KMS-11 (cell line): ENCODE results near the gene HSF2BP.

Experiments
- H2AFZ ChIP-seq: fragments of 200-600 bp; sonication (generic); 2 replicates; pipeline ENCODE4 v1.6.1; 2016; ENCODE audit warnings: antibody characterized with exemption, mixed run types, low read depth
- H3K27ac ChIP-seq: fragments of 200-600 bp; sonication (generic); 2 replicates; pipeline ENCODE4 v1.6.1; 2016; ENCODE audit warnings: mild to moderate bottlenecking, mixed run types
- H3K27me3 ChIP-seq: fragments of 200-600 bp; sonication (generic); 2 replicates; pipeline ENCODE4 v1.6.1; 2017; ENCODE audit warnings: mild to moderate bottlenecking, low read depth, mixed run types, moderate library complexity; ENCODE audit not compliant: insufficient read depth
- H3K36me3 ChIP-seq: fragments of 200-600 bp; sonication (generic); 2 replicates; pipeline ENCODE4 v1.6.1; 2017; ENCODE audit warnings: mild to moderate bottlenecking, mixed run types; ENCODE audit not compliant: insufficient read depth
- H3K4me1 ChIP-seq: fragments of 200-600 bp; sonication (generic); 2 replicates; pipeline ENCODE4 v1.6.1; 2016; ENCODE audit warnings: mild to moderate bottlenecking, low read depth, mixed run types; ENCODE audit not compliant: poor library complexity, severe bottlenecking
- H3K4me2 ChIP-seq: fragments of 200-600 bp; sonication (generic); 2 replicates; pipeline ENCODE4 v1.7.0; 2016; ENCODE audit warnings: mild to moderate bottlenecking, mixed run types
- H3K4me3 ChIP-seq: fragments of 200-600 bp; sonication (generic); IDR thresholded peaks from 2 replicates; pipeline ENCODE4 v1.6.1; 2017; ENCODE audit warnings: low read depth, low read length, mixed read lengths; ENCODE audit not compliant: insufficient read depth
- H3K79me2 ChIP-seq: fragments of 200-600 bp; sonication (generic); 2 replicates; pipeline ENCODE4 v1.6.1; 2016; ENCODE audit warnings: low read depth, mixed run types; ENCODE audit not compliant: insufficient read depth
- H3K9ac ChIP-seq: fragments of 200-600 bp; sonication (generic); 2 replicates; pipeline ENCODE4 v1.6.1; 2016; ENCODE audit warnings: mild to moderate bottlenecking, mixed run types
- H4K20me1 ChIP-seq: fragments of 200-600 bp; sonication (generic); 2 replicates; pipeline ENCODE4 v1.6.1; 2016; ENCODE audit warnings: mild to moderate bottlenecking, mixed run types; ENCODE audit not compliant: insufficient read depth
- CTCF ChIP-seq: fragments of 200-600 bp; sonication (generic); conservative IDR thresholded peaks from 2 replicates; pipeline ENCODE4 v1.6.1; 2017; ENCODE audit warnings: low read depth, mild to moderate bottlenecking, antibody characterized with exemption, low read length, moderate library complexity, mixed read lengths

Gene HSF2BP

GRCh38 chr21:43593078-43593477 is 66.2 kb downstream of the HSF2BP start:
- TF ChIP-seq CTCF = no peak
- no peak overlapping the region for H3K27ac ChIP-seq

GRCh38 chr21:43591571-43591970 is 67.7 kb downstream of the HSF2BP start:
- H3K79me2 ChIP-seq = no peaks in the 10 kb centered on the region

More at GRCh38 chr21:43593078-43593477, 66.2 kb downstream of the HSF2BP start:
- no peaks in the 10 kb centered on the region for H3K79me2 ChIP-seq
- H3K27me3 ChIP-seq = no peaks in the 10 kb centered on the region; the same call in 1 of the 2 replicates
- H2AFZ ChIP-seq = no peak overlapping the region
- H3K36me3 ChIP-seq = no peaks in the 10 kb centered on the region
- H4K20me1 ChIP-seq = no peaks in the 10 kb centered on the region
- no peak overlapping the region for H3K4me3 ChIP-seq
- no peak overlapping the region for H3K4me2 ChIP-seq
- no peak overlapping the region for H3K9ac ChIP-seq
- H3K4me1 ChIP-seq = no peaks in the 10 kb centered on the region

GRCh38 chr21:43590194-43590593 is 69.1 kb downstream of the HSF2BP start:
- Histone ChIP-seq H3K9ac (no peak overlapping the region), H3K27ac (no peak overlapping the region), H3K4me2 (no peak overlapping the region), H3K36me3 (no peaks in the 10 kb centered on the region), H2AFZ (no peak overlapping the region), H3K4me1 (no peaks in the 10 kb centered on the region), H3K27me3 (no peaks in the 10 kb centered on the region), H4K20me1 (no peaks in the 10 kb centered on the region), H3K4me3 (no peak overlapping the region), H3K79me2 (no peaks in the 10 kb centered on the region)
- no peak for TF ChIP-seq CTCF

More at GRCh38 chr21:43591571-43591970, 67.7 kb downstream of the HSF2BP start:
- Histone ChIP-seq H3K9ac (no peak overlapping the region), H4K20me1 (no peaks in the 10 kb centered on the region), H3K36me3 (no peaks in the 10 kb centered on the region), H3K4me2 (no peak overlapping the region), H2AFZ (no peak overlapping the region), H3K4me1 (no peaks in the 10 kb centered on the region), H3K27me3 (no peaks in the 10 kb centered on the region), H3K27ac (no peak overlapping the region), H3K4me3 (no peak overlapping the region)
- no peak for TF ChIP-seq CTCF

GRCh38 chr21:43588957-43589356 is 70.3 kb downstream of the HSF2BP start:
- Histone ChIP-seq H3K4me3 (no peak overlapping the region), H3K27me3 (no peaks in the 10 kb centered on the region), H3K9ac (no peak overlapping the region), H3K36me3 (no peaks in the 10 kb centered on the region), H3K27ac (no peak overlapping the region), H3K4me2 (no peak overlapping the region), H4K20me1 (no peaks in the 10 kb centered on the region), H2AFZ (no peak overlapping the region), H3K79me2 (no peaks in the 10 kb centered on the region), H3K4me1 (no peaks in the 10 kb centered on the region)
- TF ChIP-seq CTCF = no peak
